ENCODE data around the gene COG8.
A peak's percentile ranks its signal among the peaks of the same experiment; 100 is the strongest.

Gene COG8

GRCh38 chr16:69314534-69314933 is 24.8 kb downstream of the COG8 start:
- no peak for FAIRE-seq
- DNase-seq (ENCODE audit: insufficient read length, low spot score), result no peak
- no peak for TF ChIP-seq CTCF (IDR thresholded peaks at IDR 0.05; ENCODE audit: insufficient read depth, missing control alignments)

- no peak for TF ChIP-seq CTCF (IDR thresholded peaks at IDR 0.05; ENCODE audit: insufficient read depth, missing control alignments)
- DNase-seq (ENCODE audit: insufficient read length, low spot score) (no peak), FAIRE-seq (no peak)
Observed at GRCh38 chr16:69313469-69313868, 25.9 kb downstream of the COG8 start.

- FAIRE-seq, result no peak
- peak; percentile 1 for TF ChIP-seq CTCF (IDR thresholded peaks at IDR 0.05; ENCODE audit: insufficient read depth, missing control alignments)
- DNase-seq (ENCODE audit: insufficient read length, low spot score), result no peak
Observed at GRCh38 chr16:69311533-69312387, 27.6 kb downstream of the COG8 start.

DNA sequence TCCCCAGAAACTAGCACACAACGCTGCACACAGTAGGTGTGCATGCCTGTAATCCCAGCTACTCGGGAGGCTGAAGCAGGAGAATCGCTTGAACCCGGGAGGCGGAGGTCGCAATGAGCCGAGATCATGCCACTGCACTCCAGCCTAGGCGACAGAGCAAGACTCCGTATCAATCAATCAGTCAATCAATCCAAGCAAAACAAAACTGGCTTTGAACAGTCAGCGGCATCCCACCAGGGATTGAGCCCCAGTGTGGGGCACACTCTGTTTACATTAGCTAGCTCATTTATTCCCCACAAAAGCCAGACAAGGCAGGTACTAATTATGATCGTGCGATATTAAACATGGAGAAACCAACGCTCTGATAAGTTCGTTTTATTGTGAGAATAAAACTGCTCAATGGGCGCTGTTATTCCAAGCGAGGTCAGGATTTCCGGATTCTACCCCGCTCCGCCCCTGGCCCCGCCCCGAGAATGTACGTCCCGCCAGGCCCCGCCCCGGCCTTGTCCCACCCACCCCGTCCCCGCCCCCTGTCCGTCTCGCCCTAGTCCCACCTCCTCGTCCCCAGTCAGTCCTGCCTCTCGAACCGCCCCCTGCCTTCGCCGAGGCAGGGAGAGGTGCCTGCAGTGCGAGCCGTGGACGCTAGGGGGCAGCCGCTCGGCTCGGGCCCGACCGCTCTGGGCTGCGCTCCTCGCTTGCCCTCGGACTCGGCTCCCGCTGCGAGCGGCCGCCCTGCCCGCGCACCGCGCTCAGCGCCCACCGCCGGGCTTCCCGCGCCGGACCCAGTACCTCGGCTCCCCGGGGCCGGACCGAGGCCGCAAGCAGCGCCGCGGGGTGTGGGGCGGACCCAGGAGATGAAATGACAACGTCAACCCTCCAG is 28.5 kb downstream of the COG8 start, which contains the start of gene VPS4A:
Gene VPS4A, plus strand, starts transcription at position 698 of the 880 bp plus-strand sequence. Its CDS starts 162 bp downstream, at position 860.
- DNase-seq (ENCODE audit: insufficient read length, low spot score) (peak; percentile 53), FAIRE-seq (no peak)

DNA sequence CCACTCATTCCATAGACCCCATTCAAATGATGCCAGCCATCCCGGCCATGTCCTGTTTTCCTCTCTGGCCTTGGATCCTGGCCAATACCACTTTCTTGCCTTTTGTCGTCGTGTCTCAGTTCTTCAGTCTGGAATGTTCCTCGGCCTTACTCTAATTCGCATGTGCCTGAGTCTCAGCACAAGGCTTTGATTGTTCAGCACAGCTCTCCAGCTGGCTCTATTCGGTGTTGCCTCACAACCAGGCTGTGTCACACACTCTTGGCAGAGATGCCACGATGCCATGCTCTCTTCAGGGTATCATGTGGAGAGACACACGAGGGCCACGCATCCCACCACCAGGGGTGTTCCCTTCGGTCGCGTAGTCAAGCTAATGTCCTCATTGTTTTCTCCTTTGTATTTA is 30.0 kb downstream of the COG8 start:
- FAIRE-seq, result no peak
- DNase-seq (ENCODE audit: insufficient read length, low spot score), result no peak
- TF ChIP-seq CTCF (IDR thresholded peaks at IDR 0.05; ENCODE audit: insufficient read depth, missing control alignments), result no peak

More for the DNA sequence above, 28.5 kb downstream of the COG8 start, which contains the start of gene VPS4A:
- peak; percentile 79 for TF ChIP-seq CTCF (IDR thresholded peaks at IDR 0.05; ENCODE audit: insufficient read depth, missing control alignments)

- no peak for FAIRE-seq
- no peak for DNase-seq (ENCODE audit: insufficient read length, low spot score)
- no peak for TF ChIP-seq CTCF (IDR thresholded peaks at IDR 0.05; ENCODE audit: insufficient read depth, missing control alignments)
Observed at GRCh38 chr16:69307856-69308255, 31.5 kb downstream of the COG8 start.
